HUES48 (cell line): ENCODE results near the gene RNH1.
"Not testable (repeated sequence)": the region's sequence is repeated elsewhere in the genome, so short reads cannot be mapped to it uniquely, and the experiment has no call there.

Experiments
- H3K27ac ChIP-seq: one replicate; pipeline ENCODE4 v1.7.0; 2013; ENCODE audit warnings: low read depth, low read length, inconsistent platforms
- H3K27me3 ChIP-seq: 2 replicates; pipeline ENCODE4 v1.6.1; 2013; ENCODE audit warnings: mild to moderate bottlenecking, low read length; ENCODE audit not compliant: control insufficient read depth, insufficient read depth
- H3K36me3 ChIP-seq: 2 replicates; pipeline ENCODE4 v1.6.1; 2013; ENCODE audit warnings: low read length; ENCODE audit not compliant: control insufficient read depth, insufficient read depth
- H3K4me1 ChIP-seq: 2 replicates; pipeline ENCODE4 v1.6.1; 2013; ENCODE audit warnings: mild to moderate bottlenecking, low read length; ENCODE audit not compliant: control insufficient read depth, insufficient read depth
- H3K4me3 ChIP-seq: 2 replicates; pipeline ENCODE4 v1.5.1; 2013; ENCODE audit warnings: mild to moderate bottlenecking, low read depth, low read length
- H3K9ac ChIP-seq: 2 replicates; pipeline ENCODE4 v1.6.1; 2013; ENCODE audit warnings: mild to moderate bottlenecking, low read depth, low read length, moderate library complexity
- H3K9me3 ChIP-seq: 2 replicates; pipeline ENCODE4 v1.6.1; 2013; ENCODE audit warnings: low read length; ENCODE audit not compliant: control insufficient read depth, insufficient read depth

RNH1 gene

GRCh38 chr11:472816-473215 is 34.2 kb downstream of the RNH1 start:
- Histone ChIP-seq H3K4me1 (peaks cover 17% of the 10 kb centered on the region), H3K27me3 (no peaks in the 10 kb centered on the region), H3K9me3 (no peaks in the 10 kb centered on the region), H3K4me3 (no peak overlapping the region), H3K36me3 (peaks cover 9% of the 10 kb centered on the region; the same call in 1 of the 2 replicates), H3K9ac (no peak overlapping the region), H3K27ac (no peak overlapping the region)

GRCh38 chr11:472272-472671 is 34.8 kb downstream of the RNH1 start:
- Histone ChIP-seq H3K4me1 (peaks cover 17% of the 10 kb centered on the region), H3K9me3 (no peaks in the 10 kb centered on the region), H3K27ac (no peak overlapping the region), H3K9ac (no peak overlapping the region), H3K36me3 (peaks cover 9% of the 10 kb centered on the region; the same call in 1 of the 2 replicates), H3K4me3 (no peak overlapping the region), H3K27me3 (no peaks in the 10 kb centered on the region)

- no peak overlapping the region for H3K9ac ChIP-seq
- H3K4me3 ChIP-seq = no peak overlapping the region
- no peaks in the 10 kb centered on the region for H3K27me3 ChIP-seq
- peaks cover 13% of the 10 kb centered on the region for H3K4me1 ChIP-seq
- no peaks in the 10 kb centered on the region for H3K9me3 ChIP-seq
- no peak overlapping the region for H3K27ac ChIP-seq
- H3K36me3 ChIP-seq = peaks cover 9% of the 10 kb centered on the region; the same call in 1 of the 2 replicates
Measured at GRCh38 chr11:471468-472145, 35.4 kb downstream of the RNH1 start.

- no peak overlapping the region for H3K4me3 ChIP-seq
- no peak overlapping the region for H3K9ac ChIP-seq
- peak overlapping the region; percentile 14 for H3K27ac ChIP-seq
- peaks cover 6% of the 10 kb centered on the region for H3K36me3 ChIP-seq
- peaks cover 19% of the 10 kb centered on the region for H3K4me1 ChIP-seq
- H3K27me3 ChIP-seq = no peaks in the 10 kb centered on the region
- H3K9me3 ChIP-seq = no peaks in the 10 kb centered on the region
Measured at GRCh38 chr11:469684-470560, 37.1 kb downstream of the RNH1 start.

GRCh38 chr11:469026-469683 is 37.9 kb downstream of the RNH1 start:
- H3K9ac ChIP-seq, H3K9me3 ChIP-seq, H3K27me3 ChIP-seq, H3K36me3 ChIP-seq, H3K4me3 ChIP-seq: not testable (repeated sequence)
- Histone ChIP-seq H3K27ac (peak overlapping the region; percentile 14), H3K4me1 (peaks cover 19% of the 10 kb centered on the region)

- Histone ChIP-seq H3K27me3 (no peaks in the 10 kb centered on the region), H3K4me3 (no peak overlapping the region), H3K9ac (peak overlapping the region; percentile 24; the same call in 1 of the 2 replicates), H3K4me1 (peaks cover 19% of the 10 kb centered on the region), H3K36me3 (peaks cover 7% of the 10 kb centered on the region; the same call in 1 of the 2 replicates), H3K9me3 (no peaks in the 10 kb centered on the region), H3K27ac (no peak overlapping the region)
Measured at GRCh38 chr11:468493-468892, 38.5 kb downstream of the RNH1 start.

GRCh38 chr11:468036-468435 is 39.0 kb downstream of the RNH1 start:
- peak overlapping the region; percentile 24; the same call in 1 of the 2 replicates for H3K9ac ChIP-seq
- peaks cover 19% of the 10 kb centered on the region for H3K4me1 ChIP-seq
- H3K27me3 ChIP-seq = no peaks in the 10 kb centered on the region
- no peaks in the 10 kb centered on the region for H3K9me3 ChIP-seq
- H3K27ac ChIP-seq = no peak overlapping the region
- peaks cover 7% of the 10 kb centered on the region; the same call in 1 of the 2 replicates for H3K36me3 ChIP-seq
- no peak overlapping the region for H3K4me3 ChIP-seq

GRCh38 chr11:465896-466530 is 41.0 kb downstream of the RNH1 start:
- Histone ChIP-seq H3K36me3 (peaks cover 23% of the 10 kb centered on the region), H3K4me3 (no peak overlapping the region), H3K9ac (no peak overlapping the region), H3K9me3 (no peaks in the 10 kb centered on the region), H3K27me3 (no peaks in the 10 kb centered on the region), H3K27ac (no peak overlapping the region), H3K4me1 (peaks cover 19% of the 10 kb centered on the region)

GRCh38 chr11:464316-464715 is 42.7 kb downstream of the RNH1 start:
- peaks cover 38% of the 10 kb centered on the region for H3K36me3 ChIP-seq
- H3K9me3 ChIP-seq = no peaks in the 10 kb centered on the region
- no peak overlapping the region for H3K27ac ChIP-seq
- H3K4me3 ChIP-seq = no peak overlapping the region
- H3K27me3 ChIP-seq = no peaks in the 10 kb centered on the region
- H3K9ac ChIP-seq = no peak overlapping the region
- peaks cover 14% of the 10 kb centered on the region for H3K4me1 ChIP-seq

GRCh38 chr11:462107-462890 is 44.7 kb downstream of the RNH1 start:
- peaks cover 43% of the 10 kb centered on the region for H3K36me3 ChIP-seq
- H3K9ac ChIP-seq = no peak overlapping the region
- H3K27ac ChIP-seq = no peak overlapping the region

More at GRCh38 chr11:462107-462890, 44.7 kb downstream of the RNH1 start:
- Histone ChIP-seq H3K4me3 (no peak overlapping the region), H3K9me3 (no peaks in the 10 kb centered on the region), H3K4me1 (peaks cover 11% of the 10 kb centered on the region), H3K27me3 (no peaks in the 10 kb centered on the region)
